IPS DF 6.9 (cell line): ENCODE measurements around the gene ZNF789.
"Not testable (repeated sequence)": the region's sequence is repeated elsewhere in the genome, so short reads cannot be mapped to it uniquely, and the experiment has no call there.

ENCODE experiments used
- DNase-seq: peaks from one replicate; pipeline ENCODE4 v3.0.0-alpha.2; 2013; ENCODE audit warnings: low read depth, low spot score
- H3K27ac ChIP-seq: one replicate; pipeline ENCODE4 v1.5.1; 2013; ENCODE audit warnings: low read length, control low read depth
- H3K27me3 ChIP-seq: 2 replicates; pipeline ENCODE4 v1.6.1; 2013; ENCODE audit warnings: mild to moderate bottlenecking, low read length; ENCODE audit not compliant: control insufficient read depth, insufficient read depth
- H3K36me3 ChIP-seq: 2 replicates; pipeline ENCODE4 v1.6.1; 2013; ENCODE audit warnings: low read length; ENCODE audit not compliant: control insufficient read depth, insufficient read depth
- H3K4me1 ChIP-seq: 2 replicates; pipeline ENCODE4 v1.6.1; 2013; ENCODE audit warnings: low read length; ENCODE audit not compliant: control insufficient read depth, insufficient read depth
- H3K4me3 ChIP-seq: 2 replicates; pipeline ENCODE4 v1.5.1; 2013; ENCODE audit warnings: mild to moderate bottlenecking, low read length
- H3K9me3 ChIP-seq: 2 replicates; pipeline ENCODE4 v1.6.1; 2013; ENCODE audit warnings: low read length, inconsistent platforms; ENCODE audit not compliant: control insufficient read depth, insufficient read depth
- WGBS: extraction: QIAGEN DNeasy Blood & Tissue Kit; methylation state at CpG from one replicate; pipeline ENCODE4 v1.1.7; 2013; ENCODE audit warnings: mixed read lengths, missing lambda C conversion rate; ENCODE audit not compliant: insufficient read length, insufficient coverage; 5-methylcytosine and 5-hydroxymethylcytosine counted together

ZNF789 gene

DNA sequence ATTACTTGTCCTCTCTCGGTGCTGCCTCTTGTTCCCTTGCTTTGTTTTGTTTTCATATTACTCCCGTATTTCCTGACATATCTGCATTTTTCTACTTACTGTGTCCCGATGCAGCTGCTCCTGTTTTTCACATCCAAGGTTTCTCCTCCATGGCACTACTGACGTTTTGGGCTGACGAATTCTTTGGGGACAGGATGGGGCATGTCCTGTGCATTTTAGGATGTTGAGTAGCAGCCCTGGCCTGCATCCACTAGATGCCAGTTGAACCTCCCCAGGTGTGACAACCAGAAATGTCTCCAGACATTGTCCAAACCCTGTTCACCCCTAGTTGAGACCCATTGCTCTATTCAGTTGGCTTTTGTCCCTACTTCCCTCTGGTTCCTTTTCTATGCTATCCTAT, 12.4 kb downstream of the ZNF789 start:
- no peak for DNase-seq
- Histone ChIP-seq H3K4me3 (no peak overlapping the region), H3K9me3 (no peaks in the 10 kb centered on the region), H3K27ac (no peak overlapping the region), H3K27me3 (no peaks in the 10 kb centered on the region), H3K4me1 (no peaks in the 10 kb centered on the region), H3K36me3 (peaks cover 2% of the 10 kb centered on the region; the same call in 1 of the 2 replicates)
- WGBS, result no CpG with 5 or more reads among the region's 5 CpGs

DNA sequence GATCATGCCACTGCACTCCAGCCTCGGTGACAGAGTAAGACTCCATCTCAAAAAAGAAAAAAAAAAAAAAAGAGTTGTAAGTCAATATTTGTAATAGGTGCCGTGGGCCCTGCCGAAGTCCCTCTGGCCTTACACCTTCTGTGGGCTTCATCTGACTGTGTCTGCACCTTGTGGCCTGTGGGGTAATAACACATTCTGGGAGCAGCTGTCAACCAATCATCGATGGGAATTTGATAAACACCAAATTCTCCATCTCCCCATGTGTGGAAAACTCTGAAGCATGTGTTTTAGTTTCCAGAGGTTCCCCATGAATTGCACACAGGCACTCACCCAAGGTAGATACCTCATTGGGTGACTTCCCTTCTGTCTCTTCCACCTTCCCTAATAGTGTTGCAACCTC, 16.5 kb downstream of the ZNF789 start:
- H3K4me1 ChIP-seq, result no peaks in the 10 kb centered on the region
- peaks cover 4% of the 10 kb centered on the region; the same call in 1 of the 2 replicates for H3K9me3 ChIP-seq
- H3K27me3 ChIP-seq, result no peaks in the 10 kb centered on the region
- no peak overlapping the region for H3K4me3 ChIP-seq
- H3K36me3 ChIP-seq, result peaks cover 10% of the 10 kb centered on the region
- H3K27ac ChIP-seq, result no peak overlapping the region
- no CpG with 5 or more reads among the region's 4 CpGs for WGBS
- no peak for DNase-seq

DNA sequence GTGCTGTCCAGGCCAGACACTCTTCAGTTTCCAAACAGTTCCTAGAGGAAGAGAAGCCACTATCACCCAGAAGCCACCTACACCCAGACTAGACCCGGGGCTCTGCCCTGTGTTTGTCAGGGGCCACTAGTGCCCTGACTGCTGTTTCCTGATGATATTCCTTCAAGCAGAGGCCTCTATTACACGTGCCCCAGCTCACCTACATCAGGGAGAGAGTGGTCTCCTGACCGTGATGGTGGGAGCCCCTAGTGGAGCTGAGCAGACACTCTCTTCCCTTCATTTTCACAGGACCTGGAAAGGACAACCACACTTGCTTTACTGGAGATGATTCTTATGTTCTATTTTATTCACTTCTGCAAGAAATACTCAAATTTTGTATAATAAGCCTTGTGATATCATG, 18.2 kb downstream of the ZNF789 start:
- DNase-seq, result no peak
- Histone ChIP-seq H3K27ac (no peak overlapping the region), H3K4me1 (no peaks in the 10 kb centered on the region), H3K27me3 (no peaks in the 10 kb centered on the region), H3K9me3 (peaks cover 4% of the 10 kb centered on the region; the same call in 1 of the 2 replicates), H3K4me3 (no peak overlapping the region), H3K36me3 (peaks cover 12% of the 10 kb centered on the region)
- WGBS, result no CpG with 5 or more reads among the region's 3 CpGs

DNA sequence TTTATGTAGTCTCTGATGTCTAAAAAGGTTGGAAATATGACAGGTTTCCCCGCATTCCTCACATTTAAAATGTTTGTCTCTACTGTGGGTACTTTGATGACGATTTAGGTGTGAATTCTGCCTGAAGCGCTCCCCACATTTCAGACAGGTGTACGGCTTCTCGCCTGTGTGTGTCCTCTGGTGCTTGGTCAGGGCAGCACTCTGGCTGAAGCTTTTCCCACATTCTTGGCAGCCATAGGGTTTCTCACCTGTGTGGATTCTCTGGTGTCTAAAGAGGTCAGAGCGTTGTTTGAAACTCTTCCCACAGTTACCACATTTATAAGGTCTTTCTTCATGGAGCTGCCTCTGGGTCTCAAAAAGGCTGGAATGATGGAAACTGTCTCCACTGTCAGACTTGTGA, 21.1 kb downstream of the ZNF789 start:
- Histone ChIP-seq H3K9me3 (peaks cover 4% of the 10 kb centered on the region; the same call in 1 of the 2 replicates), H3K27ac (no peak overlapping the region), H3K4me1 (peaks cover 2% of the 10 kb centered on the region; the same call in 1 of the 2 replicates), H3K27me3 (no peaks in the 10 kb centered on the region), H3K4me3 (no peak overlapping the region), H3K36me3 (peaks cover 16% of the 10 kb centered on the region)
- no peak for DNase-seq
- WGBS, result no CpG with 5 or more reads among the region's 6 CpGs

DNA sequence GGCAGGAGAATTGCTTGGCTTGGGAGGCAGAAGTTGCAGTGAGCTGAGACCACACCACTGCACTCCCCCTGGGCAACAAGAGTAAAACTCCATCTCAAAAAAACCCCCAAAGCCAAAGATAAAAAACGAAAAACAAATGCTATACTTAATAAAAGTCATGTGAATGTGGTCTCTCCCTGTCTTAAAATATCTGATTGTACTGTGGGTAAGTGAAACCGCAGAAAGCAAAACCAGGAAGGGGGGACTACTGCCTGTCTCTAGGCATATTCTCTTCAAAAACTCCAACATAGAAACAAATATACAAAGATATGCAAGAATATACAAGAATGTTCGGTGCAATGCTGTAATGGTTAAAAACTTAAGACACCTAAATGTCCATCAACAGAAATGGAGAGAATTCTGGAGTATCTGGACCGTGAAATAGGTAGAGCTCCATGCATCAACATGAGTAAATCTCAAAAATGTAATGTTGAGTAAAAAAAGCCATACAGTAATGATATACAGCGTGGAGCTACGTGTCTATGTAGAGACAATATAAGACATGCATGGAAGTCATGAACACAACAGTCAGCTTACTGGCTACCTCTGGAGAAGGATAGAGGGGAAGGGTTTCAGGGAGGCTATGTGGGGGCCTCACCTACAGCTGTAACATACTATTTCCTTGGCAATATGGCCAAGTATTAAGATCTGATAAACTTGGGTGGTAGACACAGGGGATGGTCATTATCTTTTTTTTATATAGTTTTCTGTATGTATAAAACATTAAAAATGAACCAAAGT, 25.3 kb downstream of the ZNF789 start:
- H3K36me3 ChIP-seq, result peaks cover 16% of the 10 kb centered on the region
- WGBS, result no CpG with 5 or more reads among the region's 6 CpGs
- no peak overlapping the region for H3K27ac ChIP-seq
- H3K4me3 ChIP-seq, result no peak overlapping the region
- DNase-seq, result no peak
- H3K27me3 ChIP-seq, result no peaks in the 10 kb centered on the region
- H3K9me3 ChIP-seq, result peaks cover 4% of the 10 kb centered on the region; the same call in 1 of the 2 replicates
- H3K4me1 ChIP-seq, result peaks cover 2% of the 10 kb centered on the region; the same call in 1 of the 2 replicates

DNA sequence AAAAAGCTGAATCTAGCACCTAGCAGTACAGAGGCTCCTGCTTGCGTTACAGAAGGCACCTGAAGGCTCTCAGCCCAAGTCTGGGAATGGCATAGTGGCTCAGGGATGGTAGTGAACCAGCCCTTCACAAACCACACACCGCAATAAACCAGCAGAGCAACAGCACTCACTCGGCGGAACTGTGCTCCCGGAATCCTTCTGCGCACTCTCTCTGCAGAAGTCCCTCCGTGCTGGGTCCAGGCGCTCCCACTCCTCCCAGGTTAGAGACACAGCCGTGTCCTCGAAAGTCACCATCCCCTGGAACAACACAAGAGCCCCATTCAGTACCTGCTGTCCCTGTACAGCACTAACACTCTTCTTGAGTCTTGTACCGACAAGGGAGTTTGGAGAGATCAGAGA, 25.9 kb downstream of the ZNF789 start:
- Histone ChIP-seq H3K27me3 (no peaks in the 10 kb centered on the region), H3K27ac (no peak overlapping the region), H3K4me3 (no peak overlapping the region; the same call in 1 of the 2 replicates), H3K4me1 (peaks cover 2% of the 10 kb centered on the region; the same call in 1 of the 2 replicates), H3K36me3 (peaks cover 13% of the 10 kb centered on the region), H3K9me3 (peaks cover 4% of the 10 kb centered on the region; the same call in 1 of the 2 replicates)
- no peak for DNase-seq
- no CpG with 5 or more reads among the region's 11 CpGs for WGBS

DNA sequence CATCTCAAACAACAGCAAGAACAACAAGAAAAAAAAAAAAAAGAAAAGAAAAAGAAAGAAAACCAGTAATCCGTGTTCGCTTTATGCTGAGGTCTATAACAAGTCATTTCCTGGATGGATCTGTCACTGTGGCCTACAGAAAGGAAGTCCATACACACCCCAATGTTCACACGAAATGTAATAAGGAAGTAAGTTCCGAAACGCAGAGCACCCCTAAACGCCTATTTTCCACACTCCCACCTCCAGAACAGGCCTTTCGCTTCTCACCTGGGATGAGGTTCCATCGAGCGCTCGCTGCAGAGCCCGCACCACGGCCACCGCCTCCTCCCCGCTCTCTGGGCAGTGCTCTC, 26.7 kb downstream of the ZNF789 start:
- Histone ChIP-seq H3K4me3 (peak overlapping the region; percentile 93), H3K4me1 (peaks cover 2% of the 10 kb centered on the region; the same call in 1 of the 2 replicates), H3K9me3 (no peaks in the 10 kb centered on the region), H3K27me3 (no peaks in the 10 kb centered on the region), H3K27ac (no peak overlapping the region), H3K36me3 (peaks cover 5% of the 10 kb centered on the region)
- WGBS, result no CpG with 5 or more reads among the region's 14 CpGs
- DNase-seq, result no peak

DNA sequence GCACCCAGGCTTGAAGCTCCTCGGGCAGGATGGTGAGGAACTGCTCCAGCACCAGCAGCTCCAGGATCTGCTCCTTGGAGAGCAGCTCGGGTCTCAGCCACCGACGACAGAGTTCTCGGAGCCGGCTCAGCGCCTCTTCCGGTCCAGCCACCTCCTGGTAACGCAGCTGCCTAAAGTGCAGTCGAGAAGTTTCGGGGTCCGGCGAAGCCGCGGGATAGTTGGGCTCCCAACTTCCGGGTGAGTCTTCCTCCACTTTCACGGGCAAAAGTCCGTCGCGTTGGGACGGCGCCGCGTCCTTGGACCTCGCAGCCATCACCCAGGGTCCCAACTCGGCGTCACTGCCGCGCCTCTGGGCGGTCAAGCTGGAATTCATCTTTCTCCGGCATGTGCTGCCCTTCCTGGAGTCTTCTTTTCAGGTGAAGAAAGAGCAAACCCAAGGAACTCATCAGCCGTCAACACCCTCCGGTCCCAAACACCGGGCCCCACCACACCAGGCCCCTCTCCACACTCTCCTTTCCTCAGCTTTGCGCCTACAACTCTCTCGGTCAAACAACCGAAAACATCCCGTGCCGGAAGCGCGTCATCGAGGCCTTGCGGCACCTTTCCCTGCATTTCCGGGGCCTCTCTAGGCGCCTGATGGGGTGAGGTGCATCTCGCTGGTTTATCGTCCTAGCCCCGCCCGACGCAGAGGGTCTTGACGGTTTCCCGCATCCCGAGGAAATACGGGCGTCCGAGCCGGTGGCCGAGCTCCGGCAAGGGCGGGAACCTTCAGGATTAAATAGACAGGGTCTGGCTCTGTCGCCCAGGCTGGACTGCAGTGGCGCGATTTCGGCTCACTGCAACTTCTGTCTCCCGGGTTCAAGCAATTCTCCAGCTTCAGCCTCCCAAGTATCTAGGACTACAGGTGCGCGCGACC, 27.3 kb downstream of the ZNF789 start, which contains the start of gene ZNF394:
TSS of gene ZNF394 (minus strand) at position 561 of the 916 bp plus-strand sequence. CDS start at position 373, 188 bp downstream.
- Histone ChIP-seq H3K4me3 (peak within 1 kb of the TSS; percentile 93), H3K27me3 (no peaks in the 10 kb centered on the region), H3K36me3 (peaks cover 3% of the 10 kb centered on the region), H3K4me1 (peaks cover 2% of the 10 kb centered on the region; the same call in 1 of the 2 replicates), H3K9me3 (no peaks in the 10 kb centered on the region), H3K27ac (no peak within 1 kb of the TSS)
- peak; percentile 78 for DNase-seq
- no CpG with 5 or more reads among the region's 68 CpGs for WGBS

DNA sequence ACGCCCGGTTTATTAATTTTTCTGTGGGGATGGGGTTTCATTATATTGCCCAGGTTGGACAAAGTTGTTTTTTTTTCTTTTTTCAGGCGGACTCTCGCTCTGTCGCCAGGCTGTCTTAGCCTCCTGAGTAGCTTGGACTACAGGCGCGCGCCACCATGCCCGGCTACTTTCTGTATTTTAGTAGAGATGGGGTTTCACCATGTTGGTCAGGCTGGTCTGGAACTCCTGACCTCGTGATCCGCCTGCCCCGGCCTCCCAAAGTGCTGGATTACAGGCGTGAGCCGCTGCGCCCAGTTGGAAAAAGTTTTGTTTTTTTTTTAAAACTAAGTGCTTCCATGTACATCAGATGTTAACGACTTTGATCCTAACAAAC, 27.9 kb downstream of the ZNF789 start:
- no peak for DNase-seq
- peaks cover 3% of the 10 kb centered on the region for H3K36me3 ChIP-seq
- H3K27me3 ChIP-seq, result no peaks in the 10 kb centered on the region
- H3K4me3 ChIP-seq, result peak overlapping the region; percentile 93; the same call in 1 of the 2 replicates
- peaks cover 2% of the 10 kb centered on the region; the same call in 1 of the 2 replicates for H3K4me1 ChIP-seq
- H3K9me3 ChIP-seq, result no peaks in the 10 kb centered on the region
- WGBS, result no CpG with 5 or more reads among the region's 16 CpGs
- H3K27ac ChIP-seq, result no peak overlapping the region

DNA sequence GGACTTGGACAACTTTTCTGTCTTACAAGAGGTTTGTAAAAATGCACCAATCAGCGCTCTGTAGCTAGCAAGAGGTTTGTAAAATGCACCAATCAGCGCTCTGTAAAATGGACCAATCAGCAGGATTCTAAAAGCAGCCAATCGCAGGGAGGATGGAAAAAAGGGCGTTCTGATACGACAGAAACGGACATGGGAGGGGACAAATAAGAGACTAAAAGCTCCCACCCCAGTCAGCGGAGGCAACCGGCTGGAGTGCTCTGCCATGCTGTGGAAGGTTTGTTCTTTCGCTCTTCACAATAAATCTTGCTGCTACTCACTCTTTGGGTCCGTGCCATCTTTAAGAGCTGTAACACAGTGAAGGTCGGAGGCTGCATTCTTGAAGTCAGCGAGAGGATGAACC, 28.5 kb downstream of the ZNF789 start:
- not testable (repeated sequence) for H3K27ac ChIP-seq, DNase-seq, H3K27me3 ChIP-seq, H3K36me3 ChIP-seq, H3K4me1 ChIP-seq, H3K4me3 ChIP-seq, H3K9me3 ChIP-seq
- no CpG with 5 or more reads among the region's 12 CpGs for WGBS
